ENCODE data around the gene CBY3. TPM values are rescaled to one million over a fixed set of nuclear protein-coding genes. Genes with fewer than 3 reads are reported as not detected.
A peak's percentile ranks its signal among the peaks of the same experiment; 100 is the strongest.
"Not testable (repeated sequence)": the region's sequence is repeated elsewhere in the genome, so short reads cannot be mapped to it uniquely, and the experiment has no call there.

The CBY3 gene
- total and polyA plus RNA-seq, 3 experiments from 2014 or later = 0.57 to 0.91 TPM; not detected in 1

GRCh38 chr5:179643141-179643920 is 37.5 kb downstream of the CBY3 start:
- DNase-seq; H3K36me3 ChIP-seq (ENCODE audit: insufficient read depth, low read length); CTCF ChIA-PET; H3K27ac ChIP-seq (ENCODE audit: low read depth, low read length); H3K9me3 ChIP-seq (ENCODE audit: low read length); POLR2A ChIA-PET; H3K4me1 Mint-ChIP-seq; H3K36me3 Mint-ChIP-seq; H3K4me3 ChIP-seq (ENCODE audit: low read length); H3K9me3 Mint-ChIP-seq; H3K27ac Mint-ChIP-seq; H3K4me3 Mint-ChIP-seq; H3K4me1 ChIP-seq (ENCODE audit: insufficient read depth, low read length); H3K27me3 ChIP-seq (ENCODE audit: insufficient read depth, low read length, poor library complexity, severe bottlenecking); H3K27me3 Mint-ChIP-seq: not testable (repeated sequence)

GRCh38 chr5:179642626-179643025 is 38.2 kb downstream of the CBY3 start:
- CTCF ChIA-PET; H3K27ac Mint-ChIP-seq; H3K9me3 ChIP-seq (ENCODE audit: low read length); H3K36me3 Mint-ChIP-seq; H3K9me3 Mint-ChIP-seq; H3K36me3 ChIP-seq (ENCODE audit: insufficient read depth, low read length); DNase-seq; H3K27ac ChIP-seq (ENCODE audit: low read depth, low read length); H3K4me3 ChIP-seq (ENCODE audit: low read length); H3K4me1 ChIP-seq (ENCODE audit: insufficient read depth, low read length); POLR2A ChIA-PET; H3K27me3 ChIP-seq (ENCODE audit: insufficient read depth, low read length, poor library complexity, severe bottlenecking); H3K4me1 Mint-ChIP-seq; H3K27me3 Mint-ChIP-seq; H3K4me3 Mint-ChIP-seq: not testable (repeated sequence)

GRCh38 chr5:179641745-179642144 is 39.1 kb downstream of the CBY3 start:
- H3K4me1 ChIP-seq (ENCODE audit: insufficient read depth, low read length); H3K27ac Mint-ChIP-seq; H3K9me3 Mint-ChIP-seq; H3K4me3 Mint-ChIP-seq; H3K4me1 Mint-ChIP-seq; DNase-seq; H3K36me3 ChIP-seq (ENCODE audit: insufficient read depth, low read length); POLR2A ChIA-PET; H3K27me3 Mint-ChIP-seq; H3K27ac ChIP-seq (ENCODE audit: low read depth, low read length); H3K27me3 ChIP-seq (ENCODE audit: insufficient read depth, low read length, poor library complexity, severe bottlenecking); H3K4me3 ChIP-seq (ENCODE audit: low read length); H3K36me3 Mint-ChIP-seq; H3K9me3 ChIP-seq (ENCODE audit: low read length); CTCF ChIA-PET: not testable (repeated sequence)

GRCh38 chr5:179639296-179639695 is 41.5 kb downstream of the CBY3 start:
- POLR2A ChIA-PET; H3K27ac Mint-ChIP-seq; H3K36me3 ChIP-seq (ENCODE audit: insufficient read depth, low read length); H3K9me3 Mint-ChIP-seq; H3K9me3 ChIP-seq (ENCODE audit: low read length); DNase-seq; H3K4me3 Mint-ChIP-seq; H3K4me1 ChIP-seq (ENCODE audit: insufficient read depth, low read length); H3K27me3 ChIP-seq (ENCODE audit: insufficient read depth, low read length, poor library complexity, severe bottlenecking); H3K4me1 Mint-ChIP-seq; H3K36me3 Mint-ChIP-seq; H3K4me3 ChIP-seq (ENCODE audit: low read length); H3K27ac ChIP-seq (ENCODE audit: low read depth, low read length); H3K27me3 Mint-ChIP-seq: not testable (repeated sequence)
- CTCF ChIA-PET = interaction anchor here (0.6 to 1.5 kb wide), 4 partner anchors 16 to 28 kb away, joined by 3 read pairs; partner anchors contain the start of gene HNRNPH1

- peak in 1 of 5 donors; percentile 33 for DNase-seq
- H3K27ac ChIP-seq (ENCODE audit: low read depth, low read length); H3K4me1 ChIP-seq (ENCODE audit: insufficient read depth, low read length); H3K27ac Mint-ChIP-seq; H3K4me3 Mint-ChIP-seq; H3K27me3 Mint-ChIP-seq; H3K9me3 Mint-ChIP-seq; H3K4me1 Mint-ChIP-seq; H3K36me3 Mint-ChIP-seq; H3K4me3 ChIP-seq (ENCODE audit: low read length); H3K36me3 ChIP-seq (ENCODE audit: insufficient read depth, low read length); H3K9me3 ChIP-seq (ENCODE audit: low read length); CTCF ChIA-PET; H3K27me3 ChIP-seq (ENCODE audit: insufficient read depth, low read length, poor library complexity, severe bottlenecking); POLR2A ChIA-PET: not testable (repeated sequence)
Observed at GRCh38 chr5:179634370-179635172, 46.3 kb downstream of the CBY3 start.

- H3K9me3 ChIP-seq (ENCODE audit: low read length); H3K27me3 ChIP-seq (ENCODE audit: insufficient read depth, low read length, poor library complexity, severe bottlenecking); H3K4me3 ChIP-seq (ENCODE audit: low read length); H3K36me3 Mint-ChIP-seq; H3K27me3 Mint-ChIP-seq; H3K4me1 ChIP-seq (ENCODE audit: insufficient read depth, low read length); H3K4me1 Mint-ChIP-seq; H3K27ac ChIP-seq (ENCODE audit: low read depth, low read length); H3K9me3 Mint-ChIP-seq; H3K36me3 ChIP-seq (ENCODE audit: insufficient read depth, low read length): not testable (repeated sequence)
- Mint-ChIP-seq H3K27ac (peak overlapping the region in 1 of 8 donors; percentile 47), H3K4me3 (peak overlapping the region in 1 of 7 donors; percentile 34)
- CTCF ChIA-PET = interaction anchor here (1.2 to 3.4 kb wide), 2 partner anchors 12 to 29 kb away, joined by 4 to 26 read pairs; partner anchors contain the start of gene HNRNPH1
- POLR2A ChIA-PET = interaction anchor here (1.0 to 1.1 kb wide), 2 partner anchors 10 to 13 kb away, joined by 3 to 4 read pairs; partner anchors contain the start of gene HNRNPH1
- DNase-seq = peak in 1 of 5 donors; percentile 22
Observed at GRCh38 chr5:179633501-179634369, 47.1 kb downstream of the CBY3 start.
